Effector CD8-positive, alpha-beta T cell (primary cell): ENCODE results near the gene GHR.

ENCODE experiments used
- DNase-seq: peaks from one replicate; lab custom pipeline; 2025; lab: John Stamatoyannopoulos, UW

GHR gene

DNA sequence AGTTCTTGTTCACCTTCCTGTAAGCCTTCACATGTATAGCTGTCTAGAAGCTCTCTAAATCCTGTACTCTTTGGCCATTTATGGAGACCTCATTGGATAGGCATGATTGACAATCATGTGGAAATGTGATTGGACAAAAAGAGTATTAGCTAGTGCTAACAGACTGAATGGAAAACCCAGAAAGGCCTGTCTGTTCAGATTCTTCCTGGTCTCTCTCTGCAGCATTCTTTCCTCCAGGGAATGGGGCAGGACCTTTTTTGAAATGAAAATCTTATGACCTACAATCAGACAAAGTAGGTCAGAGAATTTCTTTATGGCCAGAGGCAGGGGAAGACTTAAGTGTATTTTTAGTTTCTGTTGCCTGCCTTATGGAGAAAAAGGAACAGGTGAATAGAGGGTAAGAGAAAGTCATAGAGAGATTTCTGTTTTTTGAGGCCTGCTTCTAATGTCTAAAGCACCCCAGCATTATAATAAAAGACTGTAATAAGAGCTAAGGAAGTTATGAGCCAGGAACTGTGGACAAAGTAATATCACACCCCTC is 181.0 kb downstream of the GHR start:
- DNase-seq, result no peak

DNA sequence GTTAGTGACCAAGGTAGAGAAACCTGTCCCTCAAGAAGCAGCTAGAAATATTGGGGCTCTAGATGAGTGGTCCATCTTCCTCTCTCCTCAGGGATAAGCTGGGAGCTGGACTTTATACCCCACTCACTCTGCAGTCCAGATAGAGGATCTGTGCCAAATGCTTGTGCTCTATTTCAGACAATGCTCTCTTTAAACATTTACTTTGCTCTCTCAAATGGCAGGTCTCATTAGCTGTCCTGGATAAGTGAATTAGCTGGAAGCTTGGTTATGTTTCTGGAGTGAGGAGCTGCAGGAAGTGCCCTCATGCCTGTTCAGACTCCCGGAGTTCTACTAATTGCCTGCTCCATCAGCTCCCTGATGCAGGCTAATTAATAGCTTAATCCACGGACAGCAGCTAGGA is 182.3 kb downstream of the GHR start:
- no peak for DNase-seq

DNA sequence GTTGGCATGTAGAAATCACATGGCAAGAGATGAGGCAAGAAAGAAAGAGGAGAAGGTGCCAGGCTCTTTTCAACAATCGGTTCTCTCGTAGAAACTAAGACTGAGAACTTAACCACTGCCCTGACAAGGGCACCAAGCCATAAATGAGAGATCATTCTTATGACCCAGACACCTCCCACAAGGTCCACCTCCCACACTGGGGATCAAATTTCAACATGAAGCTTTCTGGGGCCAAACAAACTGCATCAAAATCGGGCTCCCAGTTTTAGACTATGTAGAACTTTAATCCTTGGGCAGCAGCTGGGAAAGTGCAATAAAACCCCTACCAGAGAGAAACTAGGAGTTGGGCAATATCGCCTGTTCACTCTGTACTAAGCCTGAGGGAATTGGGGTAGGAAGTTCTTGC is 183.2 kb downstream of the GHR start:
- no peak for DNase-seq

DNA sequence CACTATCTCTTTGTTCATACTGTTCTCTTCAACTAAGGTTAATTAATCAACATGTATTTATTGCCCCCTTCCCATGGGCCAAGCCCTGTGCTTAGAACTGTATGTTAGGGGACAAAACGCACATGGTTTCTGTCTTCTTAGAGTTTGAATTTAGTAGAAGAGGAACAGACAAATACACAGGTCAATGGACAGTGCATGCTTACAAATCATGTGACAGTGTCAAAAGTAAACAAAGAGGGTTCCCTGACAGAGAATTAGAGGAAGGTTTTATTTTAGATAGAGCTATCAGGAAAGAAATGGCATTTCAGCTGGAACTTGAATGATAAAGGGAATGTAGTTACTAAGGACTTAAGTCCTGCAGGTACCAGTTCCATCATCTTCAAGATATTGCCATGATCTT is 188.2 kb downstream of the GHR start:
- no peak for DNase-seq

DNA sequence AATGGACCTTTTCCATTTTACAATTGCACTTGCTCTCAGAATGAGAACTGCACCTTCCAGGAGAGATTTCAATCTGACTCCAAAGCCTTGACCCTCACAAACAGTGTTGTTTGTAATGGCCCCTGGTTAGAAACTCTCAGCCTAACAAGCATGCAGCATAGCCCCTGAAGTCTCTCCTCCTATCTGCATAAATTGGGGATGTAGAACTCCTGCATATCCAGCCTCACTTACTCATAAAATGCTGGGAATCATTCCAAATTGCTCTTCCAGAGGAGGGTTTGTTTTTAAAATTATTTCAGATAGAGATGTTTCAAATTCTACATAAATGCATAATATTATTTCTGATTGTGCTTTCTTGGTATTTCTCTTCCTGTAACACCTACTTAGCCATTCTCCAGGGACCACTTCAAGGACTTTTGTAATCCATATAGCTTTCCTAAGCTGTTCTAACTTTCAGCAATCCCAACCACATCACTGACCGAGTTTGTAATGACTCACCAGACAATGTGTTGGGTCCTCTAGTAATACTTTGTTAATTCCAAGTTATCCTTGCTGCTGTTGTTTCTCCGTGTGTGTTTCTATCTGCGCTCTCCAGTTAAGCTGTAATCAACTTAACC is 189.6 kb downstream of the GHR start:
- DNase-seq, result no peak

DNA sequence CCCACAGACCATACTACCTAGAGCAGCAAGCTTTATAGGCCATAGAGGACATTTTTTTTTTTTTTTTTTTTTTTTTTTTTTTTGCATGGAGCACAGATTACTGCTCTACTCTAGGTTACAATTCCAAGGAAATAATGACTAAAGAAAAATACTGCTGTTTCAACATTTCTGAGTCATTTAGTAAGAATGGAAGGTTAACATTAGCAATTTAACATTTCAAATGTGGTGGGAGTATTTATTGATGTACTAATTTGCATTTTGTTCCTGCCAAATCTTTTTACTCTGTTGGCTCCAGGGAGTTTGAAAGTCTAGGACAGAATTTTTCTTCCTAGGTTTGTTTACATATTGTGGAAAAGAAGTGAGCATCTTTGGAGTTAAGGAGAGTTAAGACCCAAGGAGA is 191.3 kb downstream of the GHR start:
- no peak for DNase-seq

DNA sequence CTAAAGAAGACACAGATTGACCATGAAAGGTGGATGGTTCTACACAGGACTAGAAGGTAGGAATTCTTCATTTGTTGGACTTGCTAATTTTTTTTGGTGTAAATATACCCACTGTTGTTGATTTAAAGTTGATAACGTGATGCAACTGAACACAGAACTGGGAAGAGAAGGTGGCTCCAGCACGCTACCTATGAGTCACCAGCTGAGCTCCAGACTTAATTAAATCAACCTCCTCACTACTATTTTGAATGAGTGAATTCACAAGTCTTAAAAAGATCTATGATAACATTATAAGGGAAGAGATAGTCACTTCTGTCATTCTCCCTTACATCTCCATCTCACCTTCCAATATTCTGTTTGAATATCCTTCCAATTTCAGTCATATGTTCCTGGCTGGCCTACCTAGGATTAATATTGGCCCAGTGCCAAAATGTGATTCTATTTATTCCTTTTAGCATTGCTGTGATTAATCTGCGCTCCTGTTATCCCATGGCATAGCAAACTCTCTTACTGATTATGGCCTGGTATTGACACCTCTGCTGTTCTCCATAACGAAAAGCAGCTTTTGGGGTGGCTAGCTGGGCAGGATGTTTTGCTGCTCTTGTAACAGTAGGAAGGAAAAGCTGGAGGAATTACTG is 197.5 kb downstream of the GHR start:
- DNase-seq, result no peak

DNA sequence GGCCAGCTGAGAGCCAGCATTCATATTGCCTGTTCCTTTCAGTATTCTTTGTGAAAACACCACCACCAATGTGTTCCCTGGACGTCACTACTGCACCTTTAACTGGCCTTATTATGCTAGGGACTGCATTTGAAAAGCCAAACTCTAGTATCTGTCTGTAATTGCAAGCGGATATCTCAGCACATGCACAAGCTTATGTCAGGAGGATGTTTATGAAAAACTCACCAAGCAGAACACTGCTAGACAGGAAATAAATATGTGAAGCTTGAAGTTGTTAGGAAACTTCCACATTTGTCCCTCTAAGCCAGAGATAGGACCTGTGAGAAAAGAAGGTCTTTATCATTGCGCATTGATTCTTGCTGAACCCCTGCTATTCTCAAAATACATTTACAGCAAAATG is 198.0 kb downstream of the GHR start:
- no peak for DNase-seq

DNA sequence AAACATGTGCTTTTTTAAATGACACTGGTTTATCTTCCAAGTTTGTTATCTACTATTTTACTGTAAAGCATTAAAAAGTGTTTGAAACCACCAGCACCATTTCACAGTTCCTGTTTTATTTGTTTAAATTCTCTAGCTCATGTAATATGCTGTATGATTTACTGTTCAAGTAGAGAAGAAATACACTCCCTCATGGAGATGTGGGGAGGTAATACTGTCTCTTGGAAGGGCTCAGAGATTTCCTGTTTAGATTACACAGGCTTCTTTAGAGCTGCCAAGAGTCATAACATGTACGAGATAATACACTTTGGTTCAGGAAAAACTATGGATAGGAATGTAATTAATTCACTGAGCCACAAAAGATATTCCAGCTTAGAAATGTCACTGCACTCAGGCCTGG is 198.4 kb downstream of the GHR start:
- DNase-seq, result no peak

DNA sequence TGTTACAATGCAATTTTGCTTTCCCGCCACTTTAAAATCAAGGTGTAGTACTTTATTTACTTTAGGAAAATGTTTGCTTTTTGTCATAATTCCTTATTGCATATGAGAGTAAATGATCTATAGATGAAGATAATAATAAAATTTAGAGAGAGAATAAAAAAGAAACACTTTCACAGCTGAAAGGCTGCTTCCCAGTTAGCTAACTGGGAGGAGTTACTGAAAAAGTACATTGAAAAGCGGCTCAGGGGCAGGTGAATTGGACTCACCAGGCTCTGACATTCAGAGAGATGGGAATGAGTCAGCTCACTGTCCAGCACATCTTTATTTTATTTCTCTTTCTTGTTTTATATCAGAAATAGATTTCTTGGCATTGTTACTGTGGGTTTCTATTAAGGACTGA is 201.7 kb downstream of the GHR start:
- no peak for DNase-seq

DNA sequence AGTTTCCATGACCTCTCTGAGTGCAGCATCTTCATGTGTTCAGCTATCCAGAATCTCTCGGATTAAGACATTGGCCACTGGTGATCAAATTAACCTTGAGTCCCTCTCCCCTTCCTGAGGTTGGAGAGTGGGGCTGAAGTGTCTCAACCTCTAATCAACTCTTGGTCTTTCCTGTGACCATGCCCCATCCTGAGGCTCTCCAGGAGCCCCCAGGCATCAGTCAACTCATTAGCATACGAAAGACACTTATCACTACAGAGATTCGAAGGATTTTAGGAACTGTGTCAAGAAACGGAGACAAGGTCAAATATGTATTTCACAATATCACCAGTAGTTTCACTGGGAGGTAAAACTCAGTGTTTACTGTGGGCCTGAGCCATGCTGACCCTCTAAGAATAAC is 203.2 kb downstream of the GHR start:
- DNase-seq, result no peak

DNA sequence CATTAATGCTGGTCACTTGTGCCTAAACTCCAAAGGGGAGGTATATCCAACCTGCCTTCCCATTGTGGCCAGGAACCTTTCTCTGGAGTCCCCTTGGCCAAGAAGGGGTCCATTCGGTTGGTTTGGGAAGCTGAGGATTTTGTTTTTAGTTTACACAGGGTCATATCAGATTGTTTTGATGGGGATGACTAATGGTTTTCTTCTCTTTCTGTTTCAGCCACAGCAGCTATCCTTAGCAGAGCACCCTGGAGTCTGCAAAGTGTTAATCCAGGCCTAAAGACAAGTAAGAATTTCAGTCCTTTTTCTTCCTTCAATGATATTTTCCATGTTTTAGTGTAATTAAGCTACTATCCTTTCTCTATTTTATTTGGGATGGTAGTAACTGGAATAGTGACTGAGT is 205.6 kb downstream of the GHR start:
- DNase-seq, result no peak

DNA sequence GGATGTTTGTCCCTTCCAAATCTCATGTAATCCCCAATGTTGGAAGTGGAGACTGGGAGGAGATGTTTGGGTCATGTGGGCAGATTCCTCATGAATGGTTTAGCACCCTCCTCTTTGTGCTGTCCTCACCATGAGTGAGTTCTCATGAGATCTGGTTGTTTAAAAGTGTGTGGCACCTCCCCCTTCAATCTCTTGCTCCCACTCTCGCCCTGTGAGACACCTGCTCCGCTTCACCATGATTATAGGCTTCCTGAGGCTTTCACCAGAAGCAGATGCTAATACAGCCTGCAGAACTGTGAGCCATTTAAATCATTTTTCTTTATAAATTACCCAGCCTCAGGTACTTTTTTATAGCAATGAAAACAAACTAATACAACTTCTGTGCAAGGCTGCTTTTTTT is 206.0 kb downstream of the GHR start:
- DNase-seq, result no peak

DNA sequence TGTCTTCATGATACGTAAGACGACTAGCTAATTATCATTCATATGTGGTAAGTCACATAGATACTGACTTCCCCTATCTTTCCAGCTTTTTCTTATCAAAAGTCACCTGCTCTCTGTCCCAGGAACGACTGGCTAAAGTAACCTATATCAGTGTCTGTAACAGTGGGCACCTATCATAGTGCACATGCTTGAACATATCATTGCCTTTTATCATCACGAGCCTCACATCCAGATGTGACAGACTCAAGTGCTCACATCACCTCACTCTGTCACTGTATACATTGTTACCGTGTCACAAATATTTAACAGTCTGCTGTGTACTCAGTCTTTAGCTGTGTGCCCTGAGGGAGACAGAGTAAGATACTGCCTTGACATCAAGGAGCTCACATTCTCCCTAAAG is 208.0 kb downstream of the GHR start:
- DNase-seq, result no peak

DNA sequence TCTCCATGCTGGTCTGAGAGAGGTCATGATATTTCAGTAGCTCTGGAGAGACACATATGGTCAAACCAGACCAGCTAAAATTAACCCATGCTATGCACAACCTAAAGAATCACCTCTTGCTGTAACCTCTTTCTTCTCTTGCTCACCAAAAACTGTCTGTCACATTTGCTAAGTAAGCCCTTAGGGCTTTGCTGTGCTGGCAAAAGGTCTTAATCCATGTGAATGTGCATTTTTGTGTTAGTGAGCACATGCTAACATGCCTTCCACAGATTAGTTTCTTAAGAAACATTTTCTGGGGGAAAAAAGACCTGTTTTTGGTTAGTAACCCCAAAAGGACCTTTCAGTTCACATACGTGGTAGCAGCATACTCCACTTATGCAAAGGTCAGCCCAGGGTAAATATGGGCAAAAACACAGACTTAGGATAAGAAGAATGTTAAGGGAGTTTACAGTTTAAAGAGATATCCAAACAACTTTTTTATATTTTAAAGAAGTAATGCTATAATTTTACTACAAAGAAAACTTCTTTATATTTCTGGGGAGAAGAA is 209.2 kb downstream of the GHR start:
- DNase-seq, result no peak

DNA sequence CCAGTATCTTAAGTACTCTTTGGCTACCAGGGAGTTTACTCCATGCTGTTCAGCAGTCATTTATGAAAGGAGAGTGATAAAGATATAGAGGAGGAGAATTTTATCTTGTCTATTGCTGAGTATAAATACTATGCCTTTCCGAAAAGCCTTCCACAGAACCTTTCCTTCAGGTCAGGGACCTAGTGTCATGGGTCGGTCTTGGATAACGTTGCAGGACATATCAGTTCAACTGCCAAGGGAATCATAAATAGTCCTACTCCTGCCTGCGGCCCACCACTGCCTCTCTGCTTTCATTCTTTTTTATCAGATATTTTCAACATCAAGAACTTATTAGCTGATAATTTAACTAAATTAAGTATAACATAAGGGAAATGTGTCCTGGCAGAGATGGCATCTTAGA is 211.3 kb downstream of the GHR start:
- no peak for DNase-seq

DNA sequence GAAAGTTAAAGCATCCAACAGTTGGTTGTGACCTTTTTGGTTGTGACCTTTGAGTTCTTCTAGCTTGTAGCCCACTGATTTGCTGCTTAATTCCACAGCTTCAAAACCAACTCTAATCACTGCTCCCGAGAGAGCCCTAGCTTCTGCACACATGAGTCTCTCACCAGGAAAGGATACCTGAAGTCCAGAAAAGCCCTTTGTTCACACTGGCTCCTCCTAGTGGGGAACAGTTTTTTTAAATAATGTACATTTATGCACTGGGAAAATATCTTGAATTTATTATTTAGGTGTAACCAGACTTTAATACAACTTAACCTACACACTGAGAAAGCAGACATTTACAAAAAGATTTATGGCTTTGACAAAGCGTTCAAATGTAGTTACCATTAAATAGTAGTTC is 213.2 kb downstream of the GHR start:
- no peak for DNase-seq

DNA sequence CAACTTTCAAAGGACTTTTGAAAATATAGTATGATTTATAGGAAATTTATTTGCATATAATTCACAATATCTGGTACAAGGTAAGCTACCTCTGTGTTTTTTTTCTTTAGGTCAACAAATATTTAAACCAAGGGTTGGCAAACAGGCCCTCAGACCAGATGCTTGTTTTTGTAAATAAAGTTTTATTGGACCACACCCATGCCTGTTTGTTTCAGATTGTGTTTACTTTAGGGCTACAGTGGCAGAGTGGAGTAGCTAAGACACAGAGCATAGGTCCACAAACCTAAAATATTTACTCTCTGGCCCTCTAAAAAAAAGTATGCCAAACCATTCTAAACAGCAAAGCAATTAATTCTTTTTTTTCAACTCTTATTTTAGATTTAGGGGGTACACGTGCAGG is 213.7 kb downstream of the GHR start:
- no peak for DNase-seq

DNA sequence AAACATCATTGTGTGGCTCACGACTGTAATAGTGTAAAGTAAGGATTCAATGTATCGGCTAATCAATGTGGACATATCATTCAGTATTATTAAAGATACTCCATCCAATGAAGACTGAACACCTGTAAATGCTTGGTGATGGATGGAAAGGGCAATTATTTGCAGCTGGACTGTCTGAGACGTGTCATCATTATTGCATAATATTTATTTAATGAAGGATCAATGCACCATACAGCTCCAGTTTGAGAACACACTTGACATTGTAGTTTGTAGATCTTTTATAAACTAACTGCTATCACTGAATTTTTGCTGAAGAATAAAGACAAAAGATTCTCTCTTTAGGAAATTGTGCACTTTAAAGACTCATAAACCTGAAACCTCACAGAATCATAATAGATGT is 215.7 kb downstream of the GHR start:
- DNase-seq, result no peak

DNA sequence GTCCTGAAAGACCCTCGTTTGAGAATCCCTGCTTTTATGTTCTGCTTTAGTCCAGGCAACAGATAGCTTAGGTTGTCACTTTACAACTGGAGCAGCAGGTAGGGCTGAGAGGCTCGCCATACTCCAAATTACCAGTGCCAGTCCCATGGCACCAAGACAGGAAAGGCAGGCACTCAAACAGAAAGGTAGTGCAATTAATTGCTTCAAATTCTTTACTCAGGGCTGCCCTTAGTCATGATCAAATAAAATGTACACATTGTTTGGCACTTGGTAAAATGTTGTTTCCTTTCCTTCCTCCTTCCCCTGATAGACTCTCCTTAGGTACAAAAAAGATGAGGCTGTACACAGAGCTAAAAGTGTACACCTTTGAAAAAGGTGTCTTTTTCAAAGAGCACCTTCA is 217.6 kb downstream of the GHR start:
- no peak for DNase-seq

DNA sequence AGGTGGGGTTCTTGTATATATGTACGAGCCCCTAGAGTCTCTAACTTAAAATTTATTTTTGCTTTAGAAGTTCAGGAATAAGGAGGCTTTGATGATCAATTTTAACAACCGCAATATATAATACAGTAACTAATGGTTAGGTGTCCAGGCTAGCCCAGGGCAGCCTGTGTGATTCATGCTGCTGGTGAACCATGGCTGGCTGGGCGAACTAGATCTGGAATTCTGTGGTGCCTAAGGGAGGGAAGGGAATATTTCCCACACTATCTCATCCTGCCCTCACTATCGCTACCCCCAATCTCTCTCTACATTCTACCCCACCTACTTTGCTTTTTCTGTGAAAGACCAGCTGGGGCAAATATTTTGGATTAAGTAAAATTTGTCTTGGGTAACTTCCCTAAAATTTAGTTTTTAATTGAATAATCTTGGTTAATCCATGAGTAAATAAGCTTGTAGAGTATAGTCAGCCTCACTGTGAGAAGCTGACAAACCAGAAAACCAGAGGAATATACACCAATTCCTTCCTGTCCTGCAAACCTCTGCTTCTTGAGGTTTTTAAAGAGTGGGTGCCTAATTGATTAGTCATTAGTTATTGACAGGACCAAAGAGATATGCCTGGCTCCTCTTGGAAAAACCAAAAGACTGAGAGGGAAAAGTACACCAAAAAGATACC is 218.2 kb downstream of the GHR start:
- no peak for DNase-seq

DNA sequence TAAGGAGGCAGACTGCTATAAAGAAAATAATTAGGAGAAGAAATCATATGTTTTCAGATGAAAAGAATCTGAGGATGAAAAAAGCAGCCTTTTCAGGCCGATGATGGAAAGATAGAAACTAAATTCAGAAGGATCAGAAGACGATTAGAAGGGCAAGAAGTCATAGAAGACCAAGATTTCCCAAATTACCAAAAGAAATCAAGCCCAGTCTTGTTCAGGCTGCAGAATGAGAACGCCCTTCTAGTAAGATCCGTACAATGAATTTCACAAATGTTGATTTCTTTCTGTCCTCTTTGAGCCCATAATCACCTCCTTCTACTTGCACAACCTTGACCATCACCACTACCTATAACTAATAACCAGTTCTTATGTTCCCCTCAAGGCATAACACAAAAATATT is 218.8 kb downstream of the GHR start:
- no peak for DNase-seq

DNA sequence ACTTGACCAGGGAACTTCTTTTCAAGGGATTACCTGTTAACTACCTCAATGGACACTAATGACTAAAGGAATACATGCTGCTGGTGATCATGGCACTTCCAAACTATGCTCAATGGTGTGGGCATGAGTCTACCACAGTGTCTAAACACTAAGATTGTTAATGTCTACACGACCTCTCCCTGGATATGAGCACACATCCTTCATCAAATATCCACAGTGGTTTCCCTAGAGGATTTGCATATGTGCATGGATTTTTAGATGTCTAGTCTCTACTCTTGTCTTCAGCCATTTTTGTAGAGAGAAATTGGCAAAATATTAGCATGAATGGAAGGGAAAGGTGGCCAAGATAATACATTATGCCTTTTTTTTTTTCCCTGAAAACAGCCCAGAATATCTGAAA is 220.1 kb downstream of the GHR start:
- DNase-seq, result no peak
